ENCODE results near the gene LY6G5C.

DNA sequence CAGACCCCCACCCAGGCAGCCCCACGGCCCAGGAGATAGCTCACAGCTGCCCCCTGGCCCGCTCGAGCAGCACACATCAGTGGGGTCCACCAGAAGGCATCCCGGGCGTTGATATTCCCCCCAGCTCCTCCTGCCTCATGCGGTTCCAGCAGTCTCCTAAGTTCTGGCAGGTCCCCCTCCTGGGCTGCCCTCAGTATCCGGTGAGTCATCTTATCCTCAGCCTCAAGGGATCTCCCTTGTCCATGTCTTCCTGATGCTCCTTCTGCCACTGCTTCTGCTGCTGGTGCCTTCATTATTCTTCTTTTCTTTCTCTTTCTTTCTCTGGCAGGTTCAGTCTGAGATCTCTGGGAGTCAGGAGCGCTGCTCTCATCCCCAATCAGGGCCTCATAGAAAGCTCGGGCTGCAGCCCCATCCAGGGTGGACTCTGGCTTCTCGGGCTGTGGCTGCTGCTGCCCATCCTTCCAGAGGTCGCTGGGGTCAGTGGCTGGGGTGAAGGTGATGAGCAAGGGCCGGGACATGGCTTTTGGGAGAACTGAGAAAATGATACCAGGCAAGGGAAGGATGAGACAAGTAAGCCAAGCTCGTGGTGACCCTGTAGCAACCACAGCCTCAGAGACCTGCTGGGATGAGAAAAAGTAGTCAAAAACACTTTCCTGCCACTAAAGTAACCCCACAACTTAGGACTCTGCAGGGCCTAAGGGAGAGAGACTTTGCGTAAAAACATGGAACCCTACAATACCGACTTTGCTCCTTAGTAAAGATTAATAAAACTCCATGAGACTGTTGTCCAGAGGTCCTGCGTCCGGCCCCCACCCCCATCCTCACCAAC is 16.7 kb downstream of the LY6G5C start:
- TF ChIP-seq, protein P1, sequence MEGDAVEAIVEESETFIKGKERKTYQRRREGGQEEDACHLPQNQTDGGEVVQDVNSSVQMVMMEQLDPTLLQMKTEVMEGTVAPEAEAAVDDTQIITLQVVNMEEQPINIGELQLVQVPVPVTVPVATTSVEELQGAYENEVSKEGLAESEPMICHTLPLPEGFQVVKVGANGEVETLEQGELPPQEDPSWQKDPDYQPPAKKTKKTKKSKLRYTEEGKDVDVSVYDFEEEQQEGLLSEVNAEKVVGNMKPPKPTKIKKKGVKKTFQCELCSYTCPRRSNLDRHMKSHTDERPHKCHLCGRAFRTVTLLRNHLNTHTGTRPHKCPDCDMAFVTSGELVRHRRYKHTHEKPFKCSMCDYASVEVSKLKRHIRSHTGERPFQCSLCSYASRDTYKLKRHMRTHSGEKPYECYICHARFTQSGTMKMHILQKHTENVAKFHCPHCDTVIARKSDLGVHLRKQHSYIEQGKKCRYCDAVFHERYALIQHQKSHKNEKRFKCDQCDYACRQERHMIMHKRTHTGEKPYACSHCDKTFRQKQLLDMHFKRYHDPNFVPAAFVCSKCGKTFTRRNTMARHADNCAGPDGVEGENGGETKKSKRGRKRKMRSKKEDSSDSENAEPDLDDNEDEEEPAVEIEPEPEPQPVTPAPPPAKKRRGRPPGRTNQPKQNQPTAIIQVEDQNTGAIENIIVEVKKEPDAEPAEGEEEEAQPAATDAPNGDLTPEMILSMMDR (conservative IDR thresholded peaks at IDR 0.05) = no peak
- no peak for TF ChIP-seq EZH2 (IDR thresholded peaks at IDR 0.05; ENCODE audit: low read depth)

Measured in PC-9 (cell line).